HG03175 (cell line): ENCODE data around the gene TAAR5.
"Not testable (repeated sequence)": the region's sequence is repeated elsewhere in the genome, so short reads cannot be mapped to it uniquely, and the experiment has no call there.

ENCODE experiments used
- ATAC-seq: cut with Tn5 transposase; IDR thresholded peaks from one replicate; pipeline ENCODE4 v1.9.1; 2021; ENCODE audit warnings: mild to moderate bottlenecking, moderate library complexity; ENCODE audit not compliant: unreplicated experiment

The TAAR5 gene, protein sequence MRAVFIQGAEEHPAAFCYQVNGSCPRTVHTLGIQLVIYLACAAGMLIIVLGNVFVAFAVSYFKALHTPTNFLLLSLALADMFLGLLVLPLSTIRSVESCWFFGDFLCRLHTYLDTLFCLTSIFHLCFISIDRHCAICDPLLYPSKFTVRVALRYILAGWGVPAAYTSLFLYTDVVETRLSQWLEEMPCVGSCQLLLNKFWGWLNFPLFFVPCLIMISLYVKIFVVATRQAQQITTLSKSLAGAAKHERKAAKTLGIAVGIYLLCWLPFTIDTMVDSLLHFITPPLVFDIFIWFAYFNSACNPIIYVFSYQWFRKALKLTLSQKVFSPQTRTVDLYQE

DNA sequence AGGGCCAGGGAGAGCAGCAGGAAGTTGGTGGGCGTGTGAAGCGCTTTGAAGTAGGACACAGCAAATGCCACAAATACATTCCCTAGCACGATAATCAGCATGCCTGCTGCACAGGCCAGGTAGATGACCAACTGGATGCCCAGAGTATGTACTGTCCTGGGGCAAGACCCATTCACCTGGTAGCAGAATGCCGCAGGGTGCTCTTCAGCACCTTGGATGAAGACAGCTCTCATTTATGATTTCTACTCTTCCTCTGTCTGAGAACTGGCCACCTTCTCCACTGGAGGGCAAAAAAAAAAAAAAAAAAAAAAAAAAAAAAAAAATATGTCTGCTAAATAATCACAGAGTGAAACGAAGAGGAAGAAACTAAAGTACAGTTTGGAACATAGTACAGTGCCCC is at the start of gene TAAR5:
TSS of gene TAAR5 (minus strand) at position 288 of the 400 bp plus-strand sequence. CDS start at position 233, 55 bp downstream.
- ATAC-seq, result no peak

DNA sequence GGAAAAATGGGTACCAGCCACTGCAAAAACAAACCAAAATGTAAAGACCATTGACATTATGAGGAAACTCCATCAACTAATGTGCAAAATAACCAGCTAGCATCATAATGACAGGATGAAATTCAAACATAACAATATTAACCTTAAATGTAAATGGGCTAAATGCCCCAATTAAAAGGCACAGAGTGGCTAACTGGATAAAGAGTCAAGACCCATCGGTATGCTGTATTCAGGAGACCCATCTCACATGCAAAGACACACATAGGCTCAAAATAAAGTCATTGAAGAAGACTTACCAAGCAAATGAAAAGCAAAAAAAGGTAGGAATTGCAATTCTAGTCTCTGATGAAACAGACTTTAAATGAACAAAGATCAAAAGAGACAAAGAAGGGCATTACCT is 47.6 kb upstream of the TAAR5 start:
- not testable (repeated sequence) for ATAC-seq

DNA sequence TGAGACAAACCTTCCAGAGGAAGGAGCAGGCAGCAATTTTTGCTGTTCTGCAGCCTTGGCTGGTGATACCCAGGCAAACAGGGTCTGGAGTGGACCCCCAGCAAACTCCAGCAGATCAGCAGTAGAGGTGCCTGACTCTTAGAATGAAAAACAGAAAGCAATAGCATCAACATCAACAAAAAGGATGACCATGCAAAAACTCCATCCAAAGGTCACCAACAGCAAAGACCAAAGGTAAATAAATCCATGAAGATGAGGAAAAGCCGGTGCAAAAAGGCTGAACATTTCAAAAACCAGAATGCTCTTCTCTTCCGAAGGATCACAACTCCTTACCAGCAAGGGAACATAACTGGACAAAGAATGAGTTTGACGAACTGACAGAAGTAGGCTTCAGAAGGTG is 46.4 kb upstream of the TAAR5 start:
- ATAC-seq, result not testable (repeated sequence)

DNA sequence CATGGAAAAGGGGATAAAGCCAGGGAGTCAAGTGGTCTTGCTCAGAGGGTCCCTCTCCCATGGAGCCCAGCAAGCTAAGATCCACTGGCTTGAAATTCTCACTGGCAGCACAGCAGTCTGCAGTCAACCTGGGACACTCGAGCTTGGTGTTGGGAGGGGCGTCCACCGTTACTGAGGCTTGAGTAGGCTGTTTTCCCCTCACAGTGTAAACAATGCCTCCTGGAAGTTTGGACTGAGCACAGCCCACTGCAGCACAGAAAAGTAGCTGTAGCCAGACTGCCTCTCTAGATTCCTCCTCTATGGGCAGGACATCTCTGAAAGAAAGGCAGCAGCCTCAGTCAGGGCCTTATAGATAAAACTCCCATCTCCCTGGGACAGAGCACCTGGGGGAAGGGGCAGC is 45.7 kb upstream of the TAAR5 start:
- not testable (repeated sequence) for ATAC-seq

DNA sequence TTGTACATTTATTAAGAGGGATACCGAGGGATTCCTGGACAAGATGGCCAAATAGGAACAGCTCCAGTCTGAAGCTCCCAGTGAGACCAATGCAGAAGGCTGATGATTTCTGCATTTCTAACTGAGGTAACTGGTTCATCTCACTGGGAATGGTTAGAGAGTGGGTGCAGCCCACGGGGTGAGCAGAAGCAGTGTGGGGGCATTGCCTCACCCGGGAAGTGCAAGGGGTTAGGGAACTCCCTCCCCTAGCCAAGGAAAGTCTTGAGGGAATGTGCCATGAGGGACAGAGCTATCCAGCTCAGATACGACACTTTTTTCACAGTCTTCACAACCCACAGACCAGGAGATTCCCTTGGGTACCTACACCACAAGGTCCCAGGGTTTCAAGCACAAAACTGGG is 45.3 kb upstream of the TAAR5 start:
- no peak for ATAC-seq

DNA sequence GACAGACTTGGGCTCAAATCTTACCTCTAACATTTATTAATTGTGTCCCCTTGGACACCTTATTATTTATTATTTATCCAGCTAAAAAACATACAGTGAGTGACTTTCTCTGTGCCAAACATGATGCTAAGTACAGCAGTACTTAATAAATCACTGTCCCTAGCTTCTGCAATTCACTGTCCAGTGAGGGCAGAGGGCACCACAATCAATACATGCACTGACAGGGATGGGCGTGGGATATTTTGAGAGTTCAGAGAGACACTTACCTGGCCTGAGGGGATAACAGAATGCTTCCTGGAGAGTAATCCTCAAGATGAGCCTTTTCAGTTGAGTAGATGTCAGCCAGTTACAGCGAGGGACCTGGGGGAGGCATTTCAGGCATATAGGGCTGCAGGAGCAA is 43.8 kb upstream of the TAAR5 start:
- ATAC-seq, result no peak

DNA sequence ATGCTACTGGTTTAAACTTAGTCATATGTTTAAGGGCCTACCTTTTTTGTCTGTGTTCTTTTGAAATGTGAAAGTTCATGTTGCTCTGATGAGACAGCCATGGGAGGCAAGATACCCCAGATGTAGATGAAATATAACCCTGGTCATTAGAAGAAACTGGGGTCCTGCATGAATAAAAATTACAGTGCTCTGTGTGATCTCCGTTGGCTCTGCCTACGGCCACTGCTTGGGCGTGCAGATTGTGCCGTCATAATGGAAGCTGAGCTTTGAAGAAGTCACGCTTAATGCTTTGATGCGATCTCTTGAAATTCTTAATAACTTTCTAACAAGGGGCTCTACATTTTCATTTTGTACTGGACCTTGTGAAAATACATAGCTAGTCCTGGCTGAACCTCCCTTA is 34.6 kb upstream of the TAAR5 start, which contains the start of gene TAAR2:
TSS of gene TAAR2 (minus strand) at position 101 of the 400 bp plus-strand sequence. CDS start at position 101, 0 bp downstream.
- no peak for ATAC-seq

DNA sequence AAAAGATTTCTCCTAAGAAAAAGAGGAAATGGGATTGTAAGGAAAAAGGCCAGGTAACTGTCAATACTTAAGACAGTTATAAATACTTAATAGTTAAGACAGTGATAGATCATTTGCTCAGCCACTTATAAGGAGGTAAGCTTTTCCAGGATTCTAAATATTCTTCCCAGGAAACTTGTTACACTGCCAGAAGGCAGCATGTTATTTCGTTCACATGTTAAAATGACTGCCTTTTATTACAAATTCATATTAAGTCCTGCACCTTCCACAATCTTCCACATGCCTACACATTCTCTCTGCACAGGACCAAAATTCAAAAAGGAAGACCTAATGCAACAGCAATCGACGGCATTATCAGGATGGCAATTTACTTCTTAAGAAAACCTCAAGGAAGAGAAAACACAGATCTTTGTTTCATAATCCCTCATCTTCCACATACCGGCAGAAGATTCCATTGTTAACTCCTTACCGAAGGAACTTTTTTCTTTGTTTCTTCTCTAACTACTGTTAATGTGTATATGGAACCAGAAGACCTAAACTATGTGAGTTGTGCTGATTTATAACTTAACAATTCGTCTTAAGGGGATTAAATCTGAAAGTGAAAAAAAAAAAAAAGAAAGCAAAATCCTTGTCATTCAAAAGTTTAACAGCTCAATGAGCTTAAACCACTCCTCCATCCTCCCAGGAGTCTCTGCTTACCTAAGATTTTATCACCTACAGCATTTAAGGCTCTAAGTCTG is 33.7 kb upstream of the TAAR5 start:
- no peak for ATAC-seq

DNA sequence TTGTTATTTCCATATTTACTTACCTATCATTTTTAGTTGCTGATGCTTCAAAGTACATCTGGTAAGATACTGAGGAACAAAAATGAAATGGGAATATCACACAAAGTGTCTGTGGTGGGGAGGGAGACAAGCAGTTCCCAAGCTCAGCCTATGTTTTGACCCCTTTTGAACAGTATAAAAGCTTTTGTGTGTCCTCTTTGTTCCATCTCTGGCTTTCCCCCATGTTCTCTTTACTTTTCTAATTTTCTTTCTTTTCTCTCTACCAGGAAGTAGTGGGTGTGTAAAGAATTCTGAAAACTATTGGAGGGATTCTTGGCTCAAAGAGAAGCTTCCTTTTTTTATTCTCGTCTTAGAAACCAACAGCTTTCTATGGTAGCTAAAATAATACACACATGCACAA is 27.1 kb upstream of the TAAR5 start:
- ATAC-seq, result no peak

DNA sequence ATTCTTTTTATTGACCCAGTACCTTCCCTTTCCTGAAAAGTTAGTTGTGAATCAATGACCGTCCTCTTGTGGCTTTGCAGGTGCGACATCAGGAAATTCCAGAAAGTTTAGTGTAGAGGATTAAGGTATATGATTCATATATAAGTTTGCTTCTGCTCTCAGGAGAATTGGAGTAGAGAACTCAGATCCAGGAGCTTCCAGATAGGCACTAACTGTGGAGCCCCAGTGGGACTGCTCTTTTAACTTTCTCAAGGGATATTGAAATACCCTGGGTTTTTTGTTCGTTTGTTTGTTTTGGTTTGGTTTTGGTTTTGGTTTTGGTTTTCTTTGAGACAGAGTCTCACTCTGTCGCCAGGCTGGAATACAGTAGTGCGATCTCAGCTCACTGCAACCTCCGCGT is 25.0 kb upstream of the TAAR5 start:
- peak; percentile 45 for ATAC-seq

DNA sequence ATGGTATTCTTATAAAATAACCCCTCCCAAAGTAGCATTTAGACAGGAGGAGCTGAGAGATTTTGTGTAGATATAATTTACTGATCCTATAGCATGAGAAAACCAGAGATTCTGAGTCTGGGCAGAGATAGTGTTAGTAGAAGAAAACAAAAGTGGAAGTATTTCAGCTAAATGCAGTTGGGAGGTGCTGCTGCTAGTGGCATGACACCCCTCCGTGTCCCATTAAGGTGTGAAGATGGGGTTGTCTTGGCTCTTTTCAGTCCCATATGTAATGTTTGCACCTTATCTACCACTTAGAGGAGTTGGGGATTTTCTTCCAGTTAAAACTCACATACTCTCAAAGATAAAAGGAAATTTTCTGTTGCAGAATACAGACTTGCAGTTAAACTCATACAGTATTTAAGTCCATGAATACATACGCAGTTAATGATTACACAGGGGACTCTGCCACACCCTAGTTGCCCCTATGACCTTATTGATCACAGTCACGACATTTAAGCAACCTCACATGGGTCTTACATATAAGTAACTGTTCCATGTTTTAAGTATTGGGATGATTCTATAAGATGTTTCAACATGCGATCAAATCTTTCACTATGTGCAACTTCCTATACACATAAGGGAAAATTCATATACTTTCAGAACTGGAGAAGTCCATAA is 23.0 kb upstream of the TAAR5 start:
- ATAC-seq, result peak; percentile 58

DNA sequence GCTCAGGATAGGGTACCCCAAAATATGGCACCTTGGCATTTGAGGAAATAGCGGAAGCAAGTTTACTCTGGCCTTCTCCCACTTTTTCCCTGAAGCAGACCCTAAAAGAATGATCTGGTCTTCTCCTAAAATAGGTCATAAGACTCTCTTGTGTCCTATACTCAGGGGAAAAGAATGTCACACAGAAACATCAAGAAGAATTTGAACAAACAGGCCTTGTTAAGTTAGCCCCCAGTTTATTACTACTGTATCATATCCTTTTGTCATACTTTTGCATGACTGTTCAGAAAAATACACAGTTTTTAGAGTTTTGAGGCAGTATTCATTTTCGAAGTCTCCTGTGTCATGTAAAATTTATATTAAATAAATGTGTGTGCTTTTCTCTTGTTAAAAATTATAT is 22.1 kb upstream of the TAAR5 start:
- no peak for ATAC-seq

DNA sequence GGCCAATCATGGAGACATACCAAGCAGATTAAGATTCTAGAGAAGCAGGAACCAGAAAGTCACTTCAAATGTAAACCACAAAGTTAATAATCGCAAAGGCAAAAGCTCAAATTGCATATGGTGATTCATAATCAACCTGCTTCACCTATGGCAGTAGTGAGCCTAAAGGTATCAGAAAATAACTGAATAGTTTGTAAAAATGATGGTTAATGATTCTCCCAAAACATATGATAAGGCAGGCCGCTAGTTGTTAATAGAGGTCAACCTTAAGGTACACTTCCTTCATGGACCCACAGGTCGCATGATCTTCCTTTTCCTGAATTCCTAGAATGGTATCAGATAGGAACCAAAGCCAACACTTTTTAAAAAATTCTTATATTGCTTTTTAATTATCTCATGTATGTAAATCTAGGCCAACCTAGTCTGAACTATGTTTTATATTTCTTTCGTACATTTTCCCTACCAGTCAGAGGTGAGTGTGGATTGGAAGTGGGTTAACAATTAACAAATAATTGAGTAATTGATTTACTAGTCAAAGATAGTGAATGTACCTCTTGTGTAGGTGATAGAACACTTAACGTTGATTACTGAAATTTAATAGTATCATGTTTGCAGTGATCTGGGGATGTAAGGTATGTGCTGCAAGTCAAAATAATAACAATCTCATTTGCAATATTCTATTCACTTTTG is 18.1 kb upstream of the TAAR5 start:
- ATAC-seq, result peak; percentile 88

DNA sequence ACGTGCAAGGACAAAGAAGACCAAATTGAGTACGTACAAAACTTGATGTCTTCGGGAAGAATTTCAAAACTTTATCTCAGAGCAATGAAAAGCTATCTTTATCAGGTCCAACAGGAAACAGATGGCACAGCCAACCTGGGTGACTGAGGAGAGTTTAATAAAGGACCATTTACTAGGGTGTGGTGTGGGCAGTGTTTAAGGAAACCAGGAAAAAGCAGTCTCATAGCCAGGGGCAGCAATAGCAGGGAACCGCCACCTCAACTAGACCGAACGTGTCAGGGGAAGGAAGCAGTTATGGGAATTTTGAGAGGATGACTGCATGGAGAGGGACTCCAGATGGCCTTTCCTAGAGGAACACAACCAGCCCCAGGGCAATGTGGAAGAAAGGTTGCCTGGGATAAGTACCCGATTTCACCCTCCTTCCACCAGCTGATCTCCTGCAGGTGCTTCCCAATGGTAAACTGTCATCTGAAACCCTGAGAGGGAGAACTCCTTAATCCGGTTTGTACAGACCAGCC is 15.2 kb upstream of the TAAR5 start:
- no peak for ATAC-seq

DNA sequence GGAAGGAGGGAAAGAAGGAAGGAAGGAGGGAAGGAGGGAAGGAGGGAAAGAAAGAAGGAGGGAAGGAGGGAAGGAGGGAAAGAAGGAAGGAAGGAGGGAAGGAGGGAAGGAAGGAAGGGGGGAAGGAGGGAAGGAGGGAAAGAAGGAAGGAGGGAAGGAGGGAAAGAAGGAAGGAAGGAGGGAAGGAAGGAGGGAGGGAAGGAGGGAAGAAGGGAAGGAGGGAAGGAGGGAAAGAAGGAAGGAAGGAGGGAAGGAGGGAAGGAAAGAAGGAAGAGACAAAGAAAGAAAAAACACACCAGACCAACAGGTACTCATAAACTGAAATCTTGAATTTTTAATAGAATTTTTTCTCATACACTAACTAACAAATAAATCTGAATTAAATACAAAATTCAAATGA is 11.4 kb upstream of the TAAR5 start:
- ATAC-seq, result not testable (repeated sequence)

DNA sequence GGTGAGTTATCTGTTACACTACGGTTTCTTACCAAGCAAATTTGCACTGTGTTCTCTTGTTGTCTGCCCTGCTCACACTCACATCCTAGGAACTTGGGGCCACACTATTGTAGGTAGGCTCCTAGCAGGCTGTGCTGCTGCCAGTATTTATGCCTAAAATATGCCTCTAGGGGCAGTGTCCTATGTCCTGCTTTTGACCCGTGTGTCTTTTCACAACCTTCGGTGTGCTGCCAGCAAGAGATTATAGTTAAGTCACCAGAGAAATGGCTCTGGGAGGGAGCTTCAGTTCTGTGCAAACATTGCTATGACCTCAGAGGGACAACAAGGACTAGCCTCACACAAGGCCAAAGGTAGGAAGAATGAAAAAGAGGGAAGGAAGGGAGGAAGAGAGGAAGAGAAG is 8.9 kb upstream of the TAAR5 start:
- ATAC-seq, result peak; percentile 80

DNA sequence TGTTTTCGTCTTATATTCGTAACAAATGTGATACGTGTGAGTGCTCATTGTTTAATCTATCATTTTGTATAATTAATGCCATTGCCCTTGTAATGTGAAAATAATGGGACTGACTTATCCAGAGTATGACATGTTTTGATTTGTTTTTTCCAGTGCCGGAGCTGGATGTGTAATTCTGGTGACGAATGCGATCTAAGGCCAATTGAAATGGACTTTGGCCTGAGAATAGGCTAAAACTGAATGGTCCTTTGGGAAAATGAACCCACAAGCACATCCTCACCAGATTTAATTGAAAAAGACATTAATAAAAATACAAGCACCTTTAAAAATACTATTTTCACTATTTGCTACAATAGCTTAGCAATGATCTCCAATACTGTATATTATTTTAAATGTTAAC is 6.7 kb upstream of the TAAR5 start:
- ATAC-seq, result no peak

DNA sequence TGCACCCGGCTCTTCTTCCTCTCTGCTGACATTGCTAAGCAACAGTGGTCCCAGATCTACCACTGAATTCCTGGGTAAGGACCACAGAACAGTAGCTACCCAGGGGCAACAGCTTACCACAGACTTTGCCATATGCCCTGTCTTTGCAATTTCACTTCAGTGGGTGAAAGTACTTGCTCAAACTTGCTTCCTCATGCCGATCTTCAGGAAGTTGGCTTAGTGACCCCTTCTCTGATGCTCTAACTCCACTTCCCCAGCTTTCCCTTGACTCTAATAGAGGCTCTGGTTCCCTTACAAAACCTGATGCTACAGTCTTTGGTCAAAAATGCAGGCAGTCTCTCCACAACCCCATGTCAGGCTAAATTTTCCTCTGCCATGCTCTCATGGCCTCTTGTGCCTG is 3.3 kb upstream of the TAAR5 start:
- no peak for ATAC-seq

DNA sequence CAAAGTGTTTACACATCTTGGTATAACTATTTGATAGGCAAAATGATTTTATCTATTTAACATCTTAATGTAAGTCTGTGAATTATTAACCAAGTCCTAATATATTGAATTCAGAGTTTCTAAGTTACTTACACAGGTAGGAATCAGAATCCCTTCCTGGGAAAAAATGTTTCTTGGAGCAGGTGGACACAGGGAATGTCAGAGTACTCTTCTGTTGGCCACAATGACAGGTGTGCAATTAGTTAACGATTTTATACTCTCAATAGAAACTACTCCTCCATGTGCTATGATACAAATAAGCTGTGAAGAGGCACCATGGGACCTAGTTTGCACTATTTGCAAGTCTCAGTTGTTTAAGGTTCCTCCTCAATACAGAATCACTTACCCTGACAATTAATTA is 821 bp upstream of the TAAR5 start:
- ATAC-seq, result no peak

DNA sequence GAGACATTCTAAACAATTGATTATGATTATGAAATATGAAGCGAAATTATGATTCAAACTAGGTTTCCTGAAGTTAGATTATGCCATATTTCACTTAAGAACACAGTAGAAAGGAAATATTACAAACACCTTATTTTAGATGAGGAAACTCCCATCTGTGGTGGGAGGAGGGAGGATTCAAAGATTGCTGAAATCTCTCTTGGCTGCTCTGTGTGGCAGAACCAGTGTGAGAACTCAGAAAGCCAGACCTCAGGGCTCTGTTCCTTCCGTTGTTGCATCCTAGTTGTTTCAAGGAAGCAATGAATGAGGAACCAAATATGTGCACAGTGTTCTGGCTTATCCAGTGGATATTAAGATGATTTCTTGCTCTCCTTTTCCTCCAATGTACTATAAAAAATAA is 2.1 kb downstream of the TAAR5 start:
- ATAC-seq, result no peak

DNA sequence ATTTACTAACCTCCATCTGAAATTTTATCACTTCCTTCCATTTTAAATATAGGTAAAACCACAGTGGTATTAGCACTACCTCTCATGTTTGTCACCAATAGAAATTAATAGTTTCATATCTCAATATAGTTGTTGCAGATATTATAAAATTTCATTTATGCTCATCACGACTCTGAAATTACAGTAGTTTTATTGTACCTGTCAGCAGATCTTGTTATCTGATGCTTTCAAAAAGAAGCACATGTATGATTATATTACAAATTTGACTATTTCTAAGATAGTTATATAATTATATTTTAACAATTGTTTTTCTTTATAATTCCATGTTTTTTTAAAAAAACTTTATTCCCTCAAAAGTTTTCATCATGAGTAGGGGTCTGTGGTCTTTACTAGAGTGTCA is 4.8 kb downstream of the TAAR5 start:
- no peak for ATAC-seq
